ENCODE results near the gene MYL2. TPM values are rescaled to one million over a fixed set of nuclear protein-coding genes. Genes with fewer than 3 reads are reported as not detected.

The MYL2 gene
- total and polyA plus RNA-seq, 9 of the 15 experiments (the other 6 are each of a cell fraction or from before 2014, with no cell fraction given) = not detected

GRCh38 chr12:110869026-110869425 is 51.4 kb downstream of the MYL2 start:
- no peak overlapping the region for H2AFZ ChIP-seq (ENCODE audit: low read depth, low read length)
- in situ Hi-C loops (cut with MboI) (no loop called here), intact Hi-C loops (cut with micrococcal nuclease) (no loop called here)
- no peak overlapping the region for H3K4me2 ChIP-seq (ENCODE audit: insufficient read depth, low read length)
- FAIRE-seq (no peak), ATAC-seq (no peak), DNase-seq (ENCODE audit: extremely low read depth in 1 of 4, low spot score in 3 of 4) (no peak)
- H3K79me2 ChIP-seq (ENCODE audit: control insufficient read depth, insufficient read depth, low read length) = no peaks in the 10 kb centered on the region
- H3K9me3 ChIP-seq (replicated peaks; ENCODE audit: control insufficient read depth, insufficient read depth, low read depth, low read length) = no peaks in the 10 kb centered on the region
- no peaks in the 10 kb centered on the region for H3K36me3 ChIP-seq (ENCODE audit: control insufficient read depth, insufficient read depth, low read length)
- no peak overlapping the region for H3K27ac ChIP-seq (ENCODE audit: extremely low read depth, low read depth, low read length)
- ChIA-PET CTCF (ENCODE audit: low intra/inter-chr PET ratio) (no interaction called here), POLR2A (interaction anchor here (0.7 kb wide), 1 partner anchor 14 kb away, joined by 5 read pairs; no protein-coding TSS in a partner anchor)
- H3K27me3 ChIP-seq (ENCODE audit: control insufficient read depth in 2 of 2, insufficient read depth in 2 of 2, low read length in 2 of 2) = peaks cover 10 to 22% of the 10 kb centered on the region in 2 experiments; a peak in 4 of 5 replicates
- H3K4me3 ChIP-seq = no peak overlapping the region
- no peak overlapping the region for H3K9ac ChIP-seq (ENCODE audit: insufficient read depth in 1 of 2, low read depth in 2 of 2, low read length in 2 of 2)
- no peaks in the 10 kb centered on the region for H3K9me1 ChIP-seq (ENCODE audit: control insufficient read depth, insufficient read depth, low read length)
- no peaks in the 10 kb centered on the region for H3K4me1 ChIP-seq (replicated peaks in 1 of 2; ENCODE audit: control insufficient read depth in 2 of 2, insufficient read depth in 2 of 2, low read length in 2 of 2)
- no peaks in the 10 kb centered on the region for H4K20me1 ChIP-seq (replicated peaks; ENCODE audit: control insufficient read depth, insufficient read depth, low read length)
- BruUV-seq (replicated peaks) = no TSS peak
- 2% methylated on average over 3 of the region's 3 CpGs for WGBS (ENCODE audit: insufficient coverage, low coverage, missing lambda C conversion rate)
- TF ChIP-seq STAT5A (IDR thresholded peaks at IDR 0.05; ENCODE audit: borderline replicate concordance, low read length) (no peak), GATAD2A (IDR thresholded peaks at IDR 0.05) (no peak), SREBF2 (CRISPR knock-in tag; IDR thresholded peaks at IDR 0.05) (no peak), BRF2 (IDR thresholded peaks at IDR 0.05; ENCODE audit: borderline replicate concordance, insufficient read depth, insufficient read length) (no peak), GTF2E2 (tag; IDR thresholded peaks at IDR 0.05) (no peak), MXI1 (IDR thresholded peaks at IDR 0.05; ENCODE audit: low read depth, low read length) (no peak)
- TF ChIP-seq, protein P1, sequence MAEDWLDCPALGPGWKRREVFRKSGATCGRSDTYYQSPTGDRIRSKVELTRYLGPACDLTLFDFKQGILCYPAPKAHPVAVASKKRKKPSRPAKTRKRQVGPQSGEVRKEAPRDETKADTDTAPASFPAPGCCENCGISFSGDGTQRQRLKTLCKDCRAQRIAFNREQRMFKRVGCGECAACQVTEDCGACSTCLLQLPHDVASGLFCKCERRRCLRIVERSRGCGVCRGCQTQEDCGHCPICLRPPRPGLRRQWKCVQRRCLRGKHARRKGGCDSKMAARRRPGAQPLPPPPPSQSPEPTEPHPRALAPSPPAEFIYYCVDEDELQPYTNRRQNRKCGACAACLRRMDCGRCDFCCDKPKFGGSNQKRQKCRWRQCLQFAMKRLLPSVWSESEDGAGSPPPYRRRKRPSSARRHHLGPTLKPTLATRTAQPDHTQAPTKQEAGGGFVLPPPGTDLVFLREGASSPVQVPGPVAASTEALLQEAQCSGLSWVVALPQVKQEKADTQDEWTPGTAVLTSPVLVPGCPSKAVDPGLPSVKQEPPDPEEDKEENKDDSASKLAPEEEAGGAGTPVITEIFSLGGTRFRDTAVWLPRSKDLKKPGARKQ (CRISPR knock-in tag; IDR thresholded peaks at IDR 0.05) = no peak
- TF ChIP-seq, protein P2, sequence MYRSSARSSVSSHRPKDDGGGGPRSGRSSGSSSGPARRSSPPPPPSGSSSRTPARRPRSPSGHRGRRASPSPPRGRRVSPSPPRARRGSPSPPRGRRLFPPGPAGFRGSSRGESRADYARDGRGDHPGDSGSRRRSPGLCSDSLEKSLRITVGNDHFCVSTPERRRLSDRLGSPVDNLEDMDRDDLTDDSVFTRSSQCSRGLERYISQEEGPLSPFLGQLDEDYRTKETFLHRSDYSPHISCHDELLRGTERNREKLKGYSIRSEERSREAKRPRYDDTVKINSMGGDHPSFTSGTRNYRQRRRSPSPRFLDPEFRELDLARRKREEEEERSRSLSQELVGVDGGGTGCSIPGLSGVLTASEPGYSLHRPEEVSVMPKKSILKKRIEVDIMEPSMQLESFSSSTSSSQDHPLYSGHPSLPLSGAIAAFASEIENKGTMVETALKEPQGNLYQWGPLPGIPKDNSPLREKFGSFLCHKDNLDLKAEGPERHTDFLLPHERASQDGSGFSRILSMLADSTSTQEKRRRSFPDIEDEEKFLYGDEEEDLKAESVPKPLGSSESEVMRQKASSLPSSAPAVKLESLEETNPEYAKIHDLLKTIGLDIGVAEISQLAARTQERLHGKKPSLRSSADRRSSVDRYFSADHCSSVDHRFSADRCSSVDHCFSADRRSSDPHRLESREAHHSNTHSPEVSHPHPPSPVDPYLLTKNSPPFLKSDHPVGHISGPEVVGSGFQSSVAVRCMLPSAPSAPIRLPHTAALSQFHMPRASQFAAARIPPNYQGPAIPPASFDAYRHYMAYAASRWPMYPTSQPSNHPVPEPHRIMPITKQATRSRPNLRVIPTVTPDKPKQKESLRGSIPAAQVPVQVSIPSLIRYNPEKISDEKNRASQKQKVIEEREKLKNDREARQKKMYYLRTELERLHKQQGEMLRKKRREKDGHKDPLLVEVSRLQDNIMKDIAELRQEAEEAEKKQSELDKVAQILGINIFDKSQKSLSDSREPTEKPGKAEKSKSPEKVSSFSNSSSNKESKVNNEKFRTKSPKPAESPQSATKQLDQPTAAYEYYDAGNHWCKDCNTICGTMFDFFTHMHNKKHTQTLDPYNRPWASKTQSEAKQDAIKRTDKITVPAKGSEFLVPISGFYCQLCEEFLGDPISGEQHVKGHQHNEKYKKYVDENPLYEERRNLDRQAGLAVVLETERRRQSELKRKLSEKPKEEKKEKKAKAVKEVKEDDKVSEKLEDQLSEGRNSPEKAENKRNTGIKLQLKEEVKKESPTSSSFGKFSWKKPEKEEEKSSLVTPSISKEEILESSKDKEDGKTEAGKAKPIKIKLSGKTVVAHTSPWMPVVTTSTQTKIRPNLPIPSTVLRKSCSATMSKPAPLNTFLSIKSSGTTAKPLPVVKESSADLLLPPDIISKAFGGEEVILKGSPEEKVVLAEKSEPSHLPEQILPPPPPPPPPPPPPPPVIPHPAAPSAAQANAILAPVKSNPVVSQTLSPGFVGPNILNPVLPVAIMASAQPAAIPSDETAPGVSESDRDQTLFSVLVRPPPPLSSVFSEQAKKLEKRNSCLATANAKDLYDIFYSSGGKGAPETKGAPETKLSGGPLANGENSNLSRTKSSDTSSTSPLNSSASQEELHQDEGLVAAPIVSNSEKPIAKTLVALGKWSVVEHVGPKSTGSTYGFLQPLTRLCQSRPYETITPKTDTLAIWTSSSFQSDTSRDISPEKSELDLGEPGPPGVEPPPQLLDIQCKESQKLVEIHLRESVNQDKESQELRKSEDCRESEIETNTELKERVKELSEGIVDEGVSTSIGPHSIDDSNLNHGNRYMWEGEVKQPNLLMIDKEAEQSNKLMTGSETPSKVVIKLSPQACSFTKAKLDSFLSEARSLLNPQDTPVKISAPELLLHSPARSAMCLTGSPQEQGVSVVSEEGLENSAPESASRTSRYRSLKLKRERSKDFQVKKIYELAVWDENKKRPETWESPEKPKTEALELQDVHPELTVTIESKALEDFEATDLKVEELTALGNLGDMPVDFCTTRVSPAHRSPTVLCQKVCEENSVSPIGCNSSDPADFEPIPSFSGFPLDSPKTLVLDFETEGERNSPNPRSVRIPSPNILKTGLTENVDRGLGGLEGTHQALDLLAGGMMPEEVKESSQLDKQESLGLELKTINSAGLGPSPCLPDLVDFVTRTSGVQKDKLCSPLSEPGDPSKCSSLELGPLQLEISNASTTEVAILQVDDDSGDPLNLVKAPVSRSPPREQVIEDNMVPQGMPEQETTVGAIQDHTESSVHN (IDR thresholded peaks at IDR 0.05; ENCODE audit: borderline replicate concordance in 1 of 2, low read depth in 1 of 2) = no peak
